Panc1 (cell line): Measurements from ENCODE around the gene TBKBP1. TPM values are rescaled to one million over a fixed set of nuclear protein-coding genes. Genes with fewer than 3 reads are reported as not detected.
"Not testable (repeated sequence)": the region's sequence is repeated elsewhere in the genome, so short reads cannot be mapped to it uniquely, and the experiment has no call there.

ENCODE experiments used
- ATAC-seq: fragments of 200-7000 bp; cut with Tn5 transposase; 2 replicates; pipeline ENCODE4 v1.9.1; 2020; ENCODE audit warnings: mild to moderate bottlenecking, moderate library complexity
- BruUV-seq: library from RNA; stranded (reverse); fragments of 400-500 nt; replicated peaks from 2 replicates; lab custom pipeline; 2021; lab: Mats Ljungman, UMichigan
- CTCF ChIA-PET: fragments of 300-600 bp; sonication (Branson Sonifier 250); formaldehyde crosslinking; loops from one replicate; lab custom pipeline; 2022; ENCODE audit warnings: antibody characterized with exemption; lab: Charles Lee
- POLR2A ChIA-PET: fragments of 300-600 bp; sonication (Branson Sonifier 250); formaldehyde crosslinking; loops from one replicate; lab custom pipeline; 2022; ENCODE audit warnings: antibody characterized with exemption; lab: Charles Lee
- DNase-seq: peaks from one replicate; pipeline ENCODE4 v3.0.0-alpha.2; 2010; ENCODE audit warnings: low read depth, low spot score
- H3K27ac ChIP-seq: 2 replicates; pipeline ENCODE4 v1.5.1; 2011; ENCODE audit warnings: mild to moderate bottlenecking, low read length, inconsistent platforms
- H3K27me3 ChIP-seq: fragments of 200-500 bp; sonication (Bioruptor generic); 2 replicates; pipeline ENCODE4 v1.6.0; 2014; ENCODE audit warnings: low read length, inconsistent platforms; ENCODE audit not compliant: control insufficient read depth, insufficient read depth
- H3K36me3 ChIP-seq: fragments of 200-500 bp; sonication (Bioruptor generic); 2 replicates; pipeline ENCODE4 v1.5.1; 2014; ENCODE audit warnings: inconsistent platforms, mild to moderate bottlenecking, low read length, moderate library complexity; ENCODE audit not compliant: control insufficient read depth, insufficient read depth
- H3K4me1 ChIP-seq: 2 replicates; pipeline ENCODE4 v1.5.1; 2011; ENCODE audit warnings: inconsistent platforms, mild to moderate bottlenecking, low read length, moderate library complexity; ENCODE audit not compliant: control insufficient read depth, insufficient read depth
- H3K4me3 ChIP-seq, 2 experiments: 2 replicates each; pipeline ENCODE4 v1.5.1; 2011 to 2012; ENCODE audit warnings: low read depth in 2 of 2, low read length in 2 of 2, mild to moderate bottlenecking in 2 of 2, inconsistent platforms in 1 of 2, moderate library complexity in 1 of 2
- H3K9me3 ChIP-seq: fragments of 200-500 bp; sonication (Bioruptor generic); 2 replicates; pipeline ENCODE4 v1.5.1; 2014; ENCODE audit warnings: low read depth, mild to moderate bottlenecking, inconsistent platforms, low read length, moderate library complexity; ENCODE audit not compliant: control insufficient read depth, insufficient read depth
- POLR2AphosphoS5 ChIP-seq: IDR thresholded peaks from 2 replicates; pipeline ENCODE4 v1.6.1; 2012; ENCODE audit warnings: mild to moderate bottlenecking, low read depth, low read length, moderate library complexity
- REST ChIP-seq, 2 experiments: IDR thresholded peaks; 2 replicates each; pipeline ENCODE4 v1.6.1; 2011 to 2012; ENCODE audit warnings: low read depth in 2 of 2, control low read depth in 1 of 2, low read length in 1 of 2, mild to moderate bottlenecking in 1 of 2, moderate library complexity in 1 of 2; ENCODE audit not compliant: insufficient read depth in 1 of 2
- SIN3A ChIP-seq: IDR thresholded peaks from 2 replicates; pipeline ENCODE4 v1.6.1; 2012; ENCODE audit warnings: low read depth, mild to moderate bottlenecking, low read length, moderate library complexity, borderline replicate concordance; ENCODE audit not compliant: insufficient read depth
- TCF7L2 ChIP-seq: IDR thresholded peaks from 2 replicates; pipeline ENCODE4 v1.6.1; 2011; ENCODE audit warnings: mild to moderate bottlenecking, low read depth, low read length, inconsistent platforms
- in situ Hi-C: cut with HindIII; loops from 2 replicates; pipeline ENCODE4 v1.10.0; 2016; ENCODE audit warnings: low sequenced_read_pairs, low pct_unique_long_range_greater_than_20kb
- intact Hi-C: fragments of 100-400 bp; cut with micrococcal nuclease; formaldehyde crosslinking; loops from one replicate; pipeline ENCODE4 v1.10.0; 2022; ENCODE audit not compliant: unreplicated experiment
- total RNA-seq: library from RNA; stranded (reverse); gene quantifications from one replicate; pipeline ENCODE4 v1.2.1, GENCODE V29; 2021; ENCODE audit not compliant: unreplicated experiment
- TF ChIP-seq, protein P1 (sequence below): fragments of 450-650 bp; IDR thresholded peaks from 2 replicates; pipeline ENCODE4 v1.5.1; 2017; ENCODE audit warnings: mild to moderate bottlenecking

Gene TBKBP1
- total RNA-seq, 1 experiment from 2014 or later = 12.0 TPM

DNA sequence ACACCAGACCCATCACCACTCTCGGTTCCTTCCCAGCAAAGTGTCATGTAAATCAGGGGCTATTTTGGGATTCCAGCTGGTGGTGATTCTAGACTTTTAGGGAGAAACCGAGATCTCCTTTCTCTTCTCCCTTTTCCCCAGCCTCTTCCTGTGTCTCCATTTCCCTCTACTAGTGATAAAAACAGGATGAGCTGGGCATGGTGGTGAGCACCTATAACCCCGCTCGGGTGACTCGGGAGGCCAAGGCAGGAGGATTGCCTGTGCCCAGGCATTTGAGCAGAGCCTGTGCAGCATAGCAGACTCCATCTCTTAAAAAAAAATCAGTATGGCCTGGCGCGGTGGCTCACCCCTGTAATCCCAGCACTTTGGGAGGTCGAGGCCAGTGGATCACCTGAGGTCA, 45.2 kb downstream of the TBKBP1 start:
- ChIA-PET POLR2A (interaction anchor here (0.6 kb wide), 1 partner anchor 8 kb away, joined by 4 read pairs; no protein-coding TSS in a partner anchor), CTCF (interaction anchor here (0.7 kb wide), 1 partner anchor 63 kb away, joined by 3 read pairs; no protein-coding TSS in a partner anchor)
- H3K27me3 ChIP-seq = no peaks in the 10 kb centered on the region; the same call in 1 of the 2 replicates
- no peak overlapping the region for H3K4me3 ChIP-seq
- DNase-seq (no peak), ATAC-seq (no peak)
- no peaks in the 10 kb centered on the region for H3K9me3 ChIP-seq
- H3K27ac ChIP-seq = no peak overlapping the region
- TF ChIP-seq SIN3A = no peak
- TF ChIP-seq TCF7L2 = no peak
- TF ChIP-seq POLR2AphosphoS5 = no peak
- TF ChIP-seq, protein P1, sequence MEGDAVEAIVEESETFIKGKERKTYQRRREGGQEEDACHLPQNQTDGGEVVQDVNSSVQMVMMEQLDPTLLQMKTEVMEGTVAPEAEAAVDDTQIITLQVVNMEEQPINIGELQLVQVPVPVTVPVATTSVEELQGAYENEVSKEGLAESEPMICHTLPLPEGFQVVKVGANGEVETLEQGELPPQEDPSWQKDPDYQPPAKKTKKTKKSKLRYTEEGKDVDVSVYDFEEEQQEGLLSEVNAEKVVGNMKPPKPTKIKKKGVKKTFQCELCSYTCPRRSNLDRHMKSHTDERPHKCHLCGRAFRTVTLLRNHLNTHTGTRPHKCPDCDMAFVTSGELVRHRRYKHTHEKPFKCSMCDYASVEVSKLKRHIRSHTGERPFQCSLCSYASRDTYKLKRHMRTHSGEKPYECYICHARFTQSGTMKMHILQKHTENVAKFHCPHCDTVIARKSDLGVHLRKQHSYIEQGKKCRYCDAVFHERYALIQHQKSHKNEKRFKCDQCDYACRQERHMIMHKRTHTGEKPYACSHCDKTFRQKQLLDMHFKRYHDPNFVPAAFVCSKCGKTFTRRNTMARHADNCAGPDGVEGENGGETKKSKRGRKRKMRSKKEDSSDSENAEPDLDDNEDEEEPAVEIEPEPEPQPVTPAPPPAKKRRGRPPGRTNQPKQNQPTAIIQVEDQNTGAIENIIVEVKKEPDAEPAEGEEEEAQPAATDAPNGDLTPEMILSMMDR = no peak
- no peak for TF ChIP-seq REST (IDR thresholded peaks at IDR 0.05; ENCODE audit: insufficient read depth in 1 of 2, low read depth in 2 of 2, low read length in 1 of 2)
- H3K4me1 ChIP-seq = no peaks in the 10 kb centered on the region
- H3K36me3 ChIP-seq = no peaks in the 10 kb centered on the region
- intact Hi-C loops (no loop called here), in situ Hi-C loops (no loop called here)
- BruUV-seq = no TSS peak

DNA sequence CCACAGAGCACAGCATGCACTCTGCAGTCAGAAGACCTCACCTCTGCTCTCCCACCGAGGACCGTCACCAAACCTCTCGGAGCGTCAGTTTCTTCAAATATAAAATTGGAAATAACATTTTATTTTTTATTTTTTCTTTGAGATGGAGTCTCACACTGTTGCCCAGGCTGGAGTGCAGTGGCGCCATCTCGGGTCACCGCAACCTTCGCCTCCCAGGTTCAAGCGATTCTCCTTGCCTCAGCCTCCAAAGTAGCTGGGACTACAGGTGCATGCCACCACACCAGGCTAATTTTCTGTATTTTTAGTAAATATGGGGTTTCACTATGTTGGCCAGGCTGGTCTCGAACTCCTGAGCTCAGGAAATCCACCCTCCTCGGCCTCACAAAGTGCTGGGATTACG, 46.0 kb downstream of the TBKBP1 start:
- H3K27ac ChIP-seq, intact Hi-C loops, CTCF ChIA-PET, H3K9me3 ChIP-seq, POLR2A ChIA-PET, H3K4me3 ChIP-seq, ATAC-seq, BruUV-seq, H3K36me3 ChIP-seq, H3K27me3 ChIP-seq, DNase-seq, in situ Hi-C loops, H3K4me1 ChIP-seq: not testable (repeated sequence)

DNA sequence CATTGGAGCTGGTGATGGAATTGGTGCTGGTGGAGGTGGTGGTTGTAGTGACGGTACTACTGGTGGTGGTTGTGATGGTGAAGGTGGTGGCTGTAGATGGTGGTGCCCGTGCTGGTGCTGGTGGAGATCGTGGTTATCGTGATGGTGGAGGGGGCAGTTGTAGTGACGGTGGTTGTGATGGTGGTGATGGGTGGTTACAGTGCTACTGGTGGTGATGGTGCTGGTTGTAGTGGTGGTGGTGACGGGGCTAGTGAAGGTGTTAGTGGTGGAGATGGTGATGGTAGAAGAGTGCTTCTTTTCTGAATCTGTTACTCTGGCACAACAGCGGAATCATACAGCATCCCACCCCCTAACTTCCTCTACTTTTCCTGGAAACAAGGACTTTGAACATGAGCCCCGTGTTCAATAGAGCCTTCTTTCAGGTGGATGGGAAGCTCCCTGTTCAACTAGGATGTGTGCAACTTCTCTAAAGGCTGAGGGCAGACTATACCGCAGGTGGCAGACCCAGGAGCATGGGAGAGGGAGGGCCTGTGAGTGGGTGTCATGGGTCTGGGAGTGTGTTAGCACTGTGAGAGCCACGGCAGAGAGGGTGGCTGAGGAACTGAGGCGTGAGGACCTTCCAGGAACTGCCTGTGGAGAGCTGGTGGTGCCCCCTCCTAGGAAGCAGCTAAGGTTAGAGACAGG, 47.3 kb downstream of the TBKBP1 start:
- DNase-seq (no peak), ATAC-seq (no peak)
- BruUV-seq = no TSS peak
- Histone ChIP-seq H3K27me3 (peaks cover 2% of the 10 kb centered on the region; the same call in 1 of the 2 replicates), H3K4me3 (no peak overlapping the region), H3K36me3 (no peaks in the 10 kb centered on the region), H3K4me1 (no peaks in the 10 kb centered on the region), H3K9me3 (no peaks in the 10 kb centered on the region), H3K27ac (no peak overlapping the region)
- POLR2A ChIA-PET = no interaction called here
- intact Hi-C loops (no loop called here), in situ Hi-C loops (no loop called here)
- CTCF ChIA-PET = no interaction called here
- TF ChIP-seq, protein P1 = no peak
- TF ChIP-seq POLR2AphosphoS5 (no peak), REST (IDR thresholded peaks at IDR 0.05; ENCODE audit: insufficient read depth in 1 of 2, low read depth in 2 of 2, low read length in 1 of 2) (no peak), SIN3A (no peak), TCF7L2 (no peak)
